Measurements from ENCODE around the gene HOGA1. TPM values are rescaled to one million over a fixed set of nuclear protein-coding genes. Genes with fewer than 3 reads are reported as not detected.

The HOGA1 gene
- total RNA-seq, 4 donors from 2014 or later, result 0.80 to 6.2 (median 4.0) TPM

GRCh38 chr10:97618285-97618684 is 34.1 kb downstream of the HOGA1 start:
- Histone ChIP-seq H3K36me3 (peaks cover 12% of the 10 kb centered on the region), H3K9me3 (no peaks in the 10 kb centered on the region), H3K27ac (no peak overlapping the region), H3K27me3 (no peaks in the 10 kb centered on the region), H3K4me3 (no peak overlapping the region), H3K4me1 (no peaks in the 10 kb centered on the region)
- 92% methylated on average over 4 of the region's 4 CpGs for WGBS
- TF ChIP-seq POLR2AphosphoS5 (IDR thresholded peaks at IDR 0.05) (no peak), CTCF (IDR thresholded peaks at IDR 0.05) (no peak), POLR2A (IDR thresholded peaks at IDR 0.05) (no peak), EP300 (IDR thresholded peaks at IDR 0.05) (no peak)
- DNase-seq (ENCODE audit: low spot score in 2 of 2), result no peak

- Histone ChIP-seq H3K9me3 (no peaks in the 10 kb centered on the region), H3K4me1 (no peaks in the 10 kb centered on the region), H3K27ac (no peak overlapping the region), H3K36me3 (peaks cover 12% of the 10 kb centered on the region), H3K27me3 (no peaks in the 10 kb centered on the region), H3K4me3 (no peak overlapping the region)
- no peak for DNase-seq (ENCODE audit: low spot score in 2 of 2)
- 96% methylated on average over 4 of the region's 4 CpGs for WGBS
- TF ChIP-seq POLR2AphosphoS5 (IDR thresholded peaks at IDR 0.05) (no peak), EP300 (IDR thresholded peaks at IDR 0.05) (no peak), CTCF (IDR thresholded peaks at IDR 0.05) (no peak), POLR2A (IDR thresholded peaks at IDR 0.05) (no peak)
Observed at GRCh38 chr10:97618733-97619132, 34.5 kb downstream of the HOGA1 start.

DNA sequence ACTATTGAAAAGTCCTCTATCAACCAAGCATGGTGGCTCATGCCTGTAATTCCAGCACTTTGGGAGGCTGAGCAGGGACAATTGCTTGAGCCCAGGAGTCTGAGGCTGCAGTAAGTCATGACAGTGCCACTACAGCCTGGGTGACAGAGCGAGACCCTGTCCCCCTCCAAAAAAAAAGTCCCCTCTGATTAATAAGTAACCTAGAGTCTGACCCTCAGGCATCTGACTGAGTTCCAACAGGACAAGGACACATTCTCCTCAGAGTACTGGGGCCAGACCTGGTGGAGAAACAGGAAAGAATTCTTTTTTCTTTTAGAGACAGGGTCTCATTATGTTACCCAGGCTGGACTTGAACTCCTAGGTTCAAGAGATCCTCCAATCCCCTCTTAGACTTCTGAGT is 39.1 kb downstream of the HOGA1 start:
- Histone ChIP-seq H3K36me3 (peaks cover 3% of the 10 kb centered on the region), H3K9me3 (no peaks in the 10 kb centered on the region), H3K27me3 (no peaks in the 10 kb centered on the region), H3K27ac (no peak overlapping the region), H3K4me3 (no peak overlapping the region), H3K4me1 (no peaks in the 10 kb centered on the region)
- TF ChIP-seq POLR2AphosphoS5 (IDR thresholded peaks at IDR 0.05) (no peak), CTCF (IDR thresholded peaks at IDR 0.05) (no peak), POLR2A (IDR thresholded peaks at IDR 0.05) (no peak), EP300 (IDR thresholded peaks at IDR 0.05) (no peak)
- no peak for DNase-seq (ENCODE audit: low spot score in 2 of 2)
- WGBS, result 100% methylated on average over 1 of the region's 1 CpG

- Histone ChIP-seq H3K4me3 (no peak overlapping the region), H3K27ac (no peak overlapping the region), H3K4me1 (peaks cover 3% of the 10 kb centered on the region), H3K36me3 (no peaks in the 10 kb centered on the region), H3K9me3 (no peaks in the 10 kb centered on the region), H3K27me3 (no peaks in the 10 kb centered on the region)
- DNase-seq (ENCODE audit: low spot score in 2 of 2), result no peak
- no peak for TF ChIP-seq POLR2AphosphoS5 (IDR thresholded peaks at IDR 0.05)
- TF ChIP-seq EP300 (IDR thresholded peaks at IDR 0.05), result no peak
- no peak for TF ChIP-seq CTCF (IDR thresholded peaks at IDR 0.05)
- no peak for TF ChIP-seq POLR2A (IDR thresholded peaks at IDR 0.05)
- 90% methylated on average over 4 of the region's 4 CpGs for WGBS
Observed at GRCh38 chr10:97627731-97628130, 43.5 kb downstream of the HOGA1 start.

DNA sequence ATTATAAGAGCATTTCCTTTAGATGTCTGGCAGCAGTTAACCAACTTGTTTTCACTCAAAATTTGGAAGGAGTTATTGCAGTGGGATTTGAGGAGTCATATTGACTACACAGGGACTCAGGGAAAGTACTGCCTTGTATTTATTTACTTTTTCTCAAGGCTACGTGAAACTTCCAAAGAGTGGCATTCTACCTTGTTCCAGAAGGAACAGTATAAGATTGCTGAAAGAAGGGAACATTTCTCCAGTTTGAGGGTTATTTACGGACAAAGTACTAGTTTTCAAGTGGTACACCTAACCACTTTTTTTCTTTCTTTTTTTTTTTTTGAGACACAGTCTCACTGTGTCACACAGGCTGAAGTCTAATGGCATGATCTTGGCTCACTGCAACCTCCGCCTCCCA is 44.0 kb downstream of the HOGA1 start:
- Histone ChIP-seq H3K4me3 (no peak overlapping the region), H3K36me3 (no peaks in the 10 kb centered on the region), H3K9me3 (no peaks in the 10 kb centered on the region), H3K27me3 (no peaks in the 10 kb centered on the region), H3K27ac (no peak overlapping the region), H3K4me1 (peaks cover 6% of the 10 kb centered on the region)
- TF ChIP-seq POLR2AphosphoS5 (IDR thresholded peaks at IDR 0.05) (no peak), CTCF (IDR thresholded peaks at IDR 0.05) (no peak), EP300 (IDR thresholded peaks at IDR 0.05) (no peak), POLR2A (IDR thresholded peaks at IDR 0.05) (no peak)
- no peak for DNase-seq (ENCODE audit: low spot score in 2 of 2)
- WGBS, result 96% methylated on average over 3 of the region's 3 CpGs
